ENCODE results near the gene DYNLL1.
"Not testable (repeated sequence)": the region's sequence is repeated elsewhere in the genome, so short reads cannot be mapped to it uniquely, and the experiment has no call there.

DYNLL1 gene

GRCh38 chr12:120504587-120504986 lies 8.7 kb downstream of the DYNLL1 start:
- H3K27me3 ChIP-seq (ENCODE audit: low read depth, low read length), result no peaks in the 10 kb centered on the region
- no peaks in the 10 kb centered on the region for H3K4me1 ChIP-seq (ENCODE audit: low read length)
- no peak overlapping the region for H3K4me3 ChIP-seq (ENCODE audit: low read length)
- H3K9me3 ChIP-seq (ENCODE audit: insufficient read depth, low read length), result no peaks in the 10 kb centered on the region
- no peak overlapping the region for H3K4me2 ChIP-seq (ENCODE audit: low read length)
- H3K9ac ChIP-seq (ENCODE audit: low read length), result no peak overlapping the region
- no peak for TF ChIP-seq EZH2phosphoT487 (IDR thresholded peaks at IDR 0.05; ENCODE audit: low read depth)
- TF ChIP-seq CTCF (IDR thresholded peaks at IDR 0.05; ENCODE audit: low read depth, low read length), result no peak
- H3K79me2 ChIP-seq (ENCODE audit: low read length), result no peaks in the 10 kb centered on the region
- H2AFZ ChIP-seq (ENCODE audit: low read depth, low read length), result no peak overlapping the region
- no peak overlapping the region for H3K27ac ChIP-seq (ENCODE audit: low read length)
- H4K20me1 ChIP-seq (ENCODE audit: insufficient read depth, low read length), result no peaks in the 10 kb centered on the region
- peaks cover 23% of the 10 kb centered on the region for H3K36me3 ChIP-seq (replicated peaks; ENCODE audit: low read depth, low read length)

- H3K36me3 ChIP-seq (replicated peaks; ENCODE audit: low read depth, low read length), result peaks cover 15% of the 10 kb centered on the region
- no peak overlapping the region for H3K4me2 ChIP-seq (ENCODE audit: low read length)
These were observed 12.6 kb downstream of the DYNLL1 start for GRCh38 chr12:120508537-120508936.

GRCh38 chr12:120514002-120514401 lies 18.1 kb downstream of the DYNLL1 start:
- no peak overlapping the region for H2AFZ ChIP-seq (ENCODE audit: low read depth, low read length)
- no peaks in the 10 kb centered on the region for H4K20me1 ChIP-seq (ENCODE audit: insufficient read depth, low read length)
- no peak overlapping the region for H3K4me3 ChIP-seq (ENCODE audit: low read length)
- H3K27me3 ChIP-seq (ENCODE audit: low read depth, low read length), result no peaks in the 10 kb centered on the region
- H3K9ac ChIP-seq (ENCODE audit: low read length), result no peak overlapping the region
- no peak overlapping the region for H3K27ac ChIP-seq (ENCODE audit: low read length)
- H3K79me2 ChIP-seq (ENCODE audit: low read length), result no peaks in the 10 kb centered on the region
- peaks cover 17% of the 10 kb centered on the region for H3K36me3 ChIP-seq (replicated peaks; ENCODE audit: low read depth, low read length)
- H3K9me3 ChIP-seq (ENCODE audit: insufficient read depth, low read length), result no peaks in the 10 kb centered on the region
- H3K4me1 ChIP-seq (ENCODE audit: low read length), result no peaks in the 10 kb centered on the region
- H3K4me2 ChIP-seq (ENCODE audit: low read length), result no peak overlapping the region
- TF ChIP-seq CTCF (IDR thresholded peaks at IDR 0.05; ENCODE audit: low read depth, low read length) (no peak), EZH2phosphoT487 (IDR thresholded peaks at IDR 0.05; ENCODE audit: low read depth) (no peak)

More at GRCh38 chr12:120508537-120508936, 12.6 kb downstream of the DYNLL1 start:
- H2AFZ ChIP-seq (ENCODE audit: low read depth, low read length), result no peak overlapping the region
- H3K79me2 ChIP-seq (ENCODE audit: low read length), result no peaks in the 10 kb centered on the region
- no peak overlapping the region for H3K9ac ChIP-seq (ENCODE audit: low read length)
- no peaks in the 10 kb centered on the region for H3K9me3 ChIP-seq (ENCODE audit: insufficient read depth, low read length)
- no peak overlapping the region for H3K27ac ChIP-seq (ENCODE audit: low read length)
- H3K4me1 ChIP-seq (ENCODE audit: low read length), result no peaks in the 10 kb centered on the region
- H3K4me3 ChIP-seq (ENCODE audit: low read length), result no peak overlapping the region
- TF ChIP-seq CTCF (IDR thresholded peaks at IDR 0.05; ENCODE audit: low read depth, low read length), result no peak
- no peak for TF ChIP-seq EZH2phosphoT487 (IDR thresholded peaks at IDR 0.05; ENCODE audit: low read depth)
- H3K27me3 ChIP-seq (ENCODE audit: low read depth, low read length), result no peaks in the 10 kb centered on the region
- no peaks in the 10 kb centered on the region for H4K20me1 ChIP-seq (ENCODE audit: insufficient read depth, low read length)

GRCh38 chr12:120515496-120515895 lies 19.6 kb downstream of the DYNLL1 start:
- TF ChIP-seq CTCF (IDR thresholded peaks at IDR 0.05; ENCODE audit: low read depth, low read length) (no peak), EZH2phosphoT487 (IDR thresholded peaks at IDR 0.05; ENCODE audit: low read depth) (no peak)
- H3K4me3 ChIP-seq (ENCODE audit: low read length), result no peak overlapping the region
- no peak overlapping the region for H3K9ac ChIP-seq (ENCODE audit: low read length)
- no peak overlapping the region for H3K4me2 ChIP-seq (ENCODE audit: low read length)
- peaks cover 17% of the 10 kb centered on the region for H3K36me3 ChIP-seq (replicated peaks; ENCODE audit: low read depth, low read length)
- H3K4me1 ChIP-seq (ENCODE audit: low read length), result no peaks in the 10 kb centered on the region
- no peaks in the 10 kb centered on the region for H4K20me1 ChIP-seq (ENCODE audit: insufficient read depth, low read length)
- no peak overlapping the region for H2AFZ ChIP-seq (ENCODE audit: low read depth, low read length)
- H3K27ac ChIP-seq (ENCODE audit: low read length), result no peak overlapping the region
- H3K27me3 ChIP-seq (ENCODE audit: low read depth, low read length), result no peaks in the 10 kb centered on the region
- no peaks in the 10 kb centered on the region for H3K79me2 ChIP-seq (ENCODE audit: low read length)
- H3K9me3 ChIP-seq (ENCODE audit: insufficient read depth, low read length), result no peaks in the 10 kb centered on the region

GRCh38 chr12:120519324-120519723 lies 23.4 kb downstream of the DYNLL1 start:
- H4K20me1 ChIP-seq (ENCODE audit: insufficient read depth, low read length); H3K27me3 ChIP-seq (ENCODE audit: low read depth, low read length); H3K4me2 ChIP-seq (ENCODE audit: low read length); H3K9ac ChIP-seq (ENCODE audit: low read length); H3K4me1 ChIP-seq (ENCODE audit: low read length); H3K27ac ChIP-seq (ENCODE audit: low read length); H3K9me3 ChIP-seq (ENCODE audit: insufficient read depth, low read length); H3K4me3 ChIP-seq (ENCODE audit: low read length); H2AFZ ChIP-seq (ENCODE audit: low read depth, low read length); H3K79me2 ChIP-seq (ENCODE audit: low read length): not testable (repeated sequence)
- peaks cover 14% of the 10 kb centered on the region for H3K36me3 ChIP-seq (replicated peaks; ENCODE audit: low read depth, low read length)
